ENCODE results near the gene LLGL2. TPM values are rescaled to one million over a fixed set of nuclear protein-coding genes. Genes with fewer than 3 reads are reported as not detected.
A peak's percentile ranks its signal among the peaks of the same experiment; 100 is the strongest.

The LLGL2 gene
- total RNA-seq, 1 donor from 2014 or later = 82.1 TPM

GRCh38 chr17:75553295-75554110 lies 28.0 kb downstream of the LLGL2 start:
- ATAC-seq = no peak

GRCh38 chr17:75555679-75556153 lies 30.2 kb downstream of the LLGL2 start:
- no peak for ATAC-seq

GRCh38 chr17:75557075-75557851 lies 31.8 kb downstream of the LLGL2 start:
- peak; percentile 19 for ATAC-seq

- ATAC-seq = no peak
Measured at GRCh38 chr17:75557852-75558665, 32.6 kb downstream of the LLGL2 start.

- no peak for ATAC-seq
Measured at GRCh38 chr17:75558666-75559530, 33.4 kb downstream of the LLGL2 start.

- no peak for ATAC-seq
Measured at GRCh38 chr17:75559958-75560533, 34.5 kb downstream of the LLGL2 start.

GRCh38 chr17:75561927-75562603 lies 36.6 kb downstream of the LLGL2 start:
- ATAC-seq = no peak

- ATAC-seq = no peak
Measured at GRCh38 chr17:75563063-75563758, 37.7 kb downstream of the LLGL2 start.

GRCh38 chr17:75564195-75564594 lies 38.7 kb downstream of the LLGL2 start:
- no peak for ATAC-seq

GRCh38 chr17:75565066-75565465 lies 39.6 kb downstream of the LLGL2 start:
- ATAC-seq = peak; percentile 82

GRCh38 chr17:75565618-75566017 lies 40.1 kb downstream of the LLGL2 start:
- ATAC-seq = no peak

- ATAC-seq = no peak
Measured at GRCh38 chr17:75566416-75566815, 40.9 kb downstream of the LLGL2 start.

GRCh38 chr17:75566834-75567233 lies 41.3 kb downstream of the LLGL2 start:
- ATAC-seq = no peak

- no peak for ATAC-seq
Measured at GRCh38 chr17:75568412-75569255, 43.1 kb downstream of the LLGL2 start.

- no peak for ATAC-seq
Measured at GRCh38 chr17:75570034-75570676, 44.7 kb downstream of the LLGL2 start.

GRCh38 chr17:75570772-75571171 lies 45.3 kb downstream of the LLGL2 start:
- no peak for ATAC-seq

GRCh38 chr17:75571197-75571884 lies 45.8 kb downstream of the LLGL2 start:
- peak; percentile 33 for ATAC-seq

- ATAC-seq = no peak
Measured at GRCh38 chr17:75571885-75572215, 46.4 kb downstream of the LLGL2 start.

Measured in esophagus mucosa (tissue), 1 donor.